HFFc6 (cell line): ENCODE results near the gene CCDC97. TPM values are rescaled to one million over a fixed set of nuclear protein-coding genes. Genes with fewer than 3 reads are reported as not detected.

Experiments used
- DNase-seq: peaks from one replicate; pipeline ENCODE4 v3.0.0-alpha.2; 2018
- H3K27ac Mint-ChIP-seq: 2 replicates; pipeline ENCODE4 v1.8.0; 2020; ENCODE audit warnings: mild to moderate bottlenecking, mixed read lengths
- H3K27me3 Mint-ChIP-seq: 2 replicates; pipeline ENCODE4 v1.8.0; 2021; ENCODE audit warnings: mild to moderate bottlenecking, moderate library complexity, mixed read lengths; ENCODE audit not compliant: insufficient read depth
- H3K36me3 Mint-ChIP-seq: 2 replicates; pipeline ENCODE4 v1.8.0; 2021; ENCODE audit warnings: low read depth, mixed read lengths
- H3K4me1 Mint-ChIP-seq: 2 replicates; pipeline ENCODE4 v1.8.0; 2020; ENCODE audit warnings: low read depth, mixed read lengths
- H3K4me3 Mint-ChIP-seq: 2 replicates; pipeline ENCODE4 v1.8.0; 2020; ENCODE audit warnings: mild to moderate bottlenecking, moderate library complexity, mixed read lengths
- H3K9me3 Mint-ChIP-seq: 2 replicates; pipeline ENCODE4 v1.8.0; 2020; ENCODE audit warnings: mild to moderate bottlenecking, mixed read lengths
- total RNA-seq, 6 experiments: library from RNA; stranded (reverse); fragmentation: NEBNext Ultra II Directional; extraction: Animal tissue kit (Norgen Biotek cat#: 25700); gene quantifications; 2 replicates in 1 of 6; 3 replicates in 5 of 6; pipeline ENCODE4 v1.2.3, GENCODE V29; 2021
- TF ChIP-seq, protein P1 (sequence below): fragments of 200-600 bp; sonication (generic); IDR thresholded peaks from 2 replicates; pipeline ENCODE4 v1.5.0; 2021; ENCODE audit warnings: antibody characterized with exemption, mild to moderate bottlenecking

Gene CCDC97
- total RNA-seq, 6 experiments from 2014 or later = 15.4 to 19.1 (median 16.8) TPM

DNA sequence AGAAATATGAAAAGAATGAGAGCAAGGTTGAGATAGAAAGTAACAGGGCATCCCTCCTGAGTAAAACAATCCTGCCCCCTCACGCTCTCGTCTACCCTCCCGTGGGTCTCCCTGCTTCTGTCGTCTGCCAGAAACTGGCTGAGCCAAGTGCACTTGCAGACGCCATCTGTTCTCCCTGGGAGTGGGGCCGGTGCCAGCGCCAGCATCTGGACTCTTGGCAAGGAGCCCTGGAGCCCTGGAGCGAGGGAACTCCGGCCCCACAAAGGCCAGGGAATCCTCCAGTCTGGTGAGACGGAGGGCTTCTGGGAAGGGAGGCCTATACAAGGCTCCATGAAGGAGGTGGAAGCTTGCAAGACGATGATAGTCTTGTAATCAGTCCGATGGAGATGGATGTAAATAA lies 64.0 kb downstream of the CCDC97 start:
- H3K27ac Mint-ChIP-seq = peak overlapping the region; percentile 54
- TF ChIP-seq, protein P1, sequence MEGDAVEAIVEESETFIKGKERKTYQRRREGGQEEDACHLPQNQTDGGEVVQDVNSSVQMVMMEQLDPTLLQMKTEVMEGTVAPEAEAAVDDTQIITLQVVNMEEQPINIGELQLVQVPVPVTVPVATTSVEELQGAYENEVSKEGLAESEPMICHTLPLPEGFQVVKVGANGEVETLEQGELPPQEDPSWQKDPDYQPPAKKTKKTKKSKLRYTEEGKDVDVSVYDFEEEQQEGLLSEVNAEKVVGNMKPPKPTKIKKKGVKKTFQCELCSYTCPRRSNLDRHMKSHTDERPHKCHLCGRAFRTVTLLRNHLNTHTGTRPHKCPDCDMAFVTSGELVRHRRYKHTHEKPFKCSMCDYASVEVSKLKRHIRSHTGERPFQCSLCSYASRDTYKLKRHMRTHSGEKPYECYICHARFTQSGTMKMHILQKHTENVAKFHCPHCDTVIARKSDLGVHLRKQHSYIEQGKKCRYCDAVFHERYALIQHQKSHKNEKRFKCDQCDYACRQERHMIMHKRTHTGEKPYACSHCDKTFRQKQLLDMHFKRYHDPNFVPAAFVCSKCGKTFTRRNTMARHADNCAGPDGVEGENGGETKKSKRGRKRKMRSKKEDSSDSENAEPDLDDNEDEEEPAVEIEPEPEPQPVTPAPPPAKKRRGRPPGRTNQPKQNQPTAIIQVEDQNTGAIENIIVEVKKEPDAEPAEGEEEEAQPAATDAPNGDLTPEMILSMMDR = no peak
- peak; percentile 72 for DNase-seq
- H3K9me3 Mint-ChIP-seq = no peaks in the 10 kb centered on the region
- H3K27me3 Mint-ChIP-seq = peaks cover 2% of the 10 kb centered on the region; the same call in 1 of the 2 replicates
- no peaks in the 10 kb centered on the region for H3K36me3 Mint-ChIP-seq
- peak overlapping the region; percentile 13; the same call in 1 of the 2 replicates for H3K4me3 Mint-ChIP-seq
- peaks cover 31% of the 10 kb centered on the region for H3K4me1 Mint-ChIP-seq

Other genes with a start within 250 kb of the CCDC97 start
- gene CYP2A13, start 221.7 kb upstream of the CCDC97 start, total RNA-seq = not detected
- not detected for gene CYP2F1, start 195.7 kb upstream of the CCDC97 start, total RNA-seq
- gene CYP2S1, start 117.0 kb upstream of the CCDC97 start, total RNA-seq = 1 to 10 TPM in 3 of 6 experiments, under 1 TPM in 3; 0.65 to 1.6 (median 1.1) TPM
- gene AXL, start 90.9 kb upstream of the CCDC97 start, total RNA-seq = 100 to 1,000 TPM; 419 to 474 (median 458) TPM
- gene HNRNPUL1, start 45.8 kb upstream of the CCDC97 start, total RNA-seq = 100 to 1,000 TPM; 176 to 245 (median 234) TPM
- 100 to 1,000 TPM; 150 to 163 (median 158) TPM for gene TGFB1, start 43.8 kb downstream of the CCDC97 start, total RNA-seq
- 1 to 10 TPM; 4.9 to 6.8 (median 6.3) TPM for gene B9D2, start 54.0 kb downstream of the CCDC97 start, total RNA-seq
- gene TMEM91, start 66.4 kb downstream of the CCDC97 start, total RNA-seq = 1 to 10 TPM; 1.4 to 2.6 (median 1.7) TPM
- 10 to 100 TPM; 16.5 to 23.5 (median 18.1) TPM for gene EXOSC5, start 87.2 kb downstream of the CCDC97 start, total RNA-seq
- 10 to 100 TPM in 3 of 6 experiments, 1 to 10 TPM in 3; 7.8 to 17.6 (median 9.8) TPM for gene BCKDHA, start 87.6 kb downstream of the CCDC97 start, total RNA-seq
- gene B3GNT8, start 117.2 kb downstream of the CCDC97 start, total RNA-seq = 1 to 10 TPM in 3 of 6 experiments, under 1 TPM in 3; 0.47 to 2.1 (median 0.99) TPM
- 10 to 100 TPM; 42.8 to 52.2 (median 46.3) TPM for gene DMAC2, start 129.7 kb downstream of the CCDC97 start, total RNA-seq
- not detected for gene ERICH4, start 133.0 kb downstream of the CCDC97 start, total RNA-seq